ENCODE measurements around the gene IL1RN.

- no peak for TF ChIP-seq CTCF (IDR thresholded peaks at IDR 0.05)
- TF ChIP-seq POLR2A (IDR thresholded peaks at IDR 0.05): no peak
These were observed 27.9 kb downstream of the IL1RN start for GRCh38 chr2:113155331-113155730.

All from thyroid gland (tissue), 4 donors.